IPS-18a (cell line): ENCODE results near the gene KLC1.
"Not testable (repeated sequence)": the region's sequence is repeated elsewhere in the genome, so short reads cannot be mapped to it uniquely, and the experiment has no call there.

Source experiments
- H3K27ac ChIP-seq: one replicate; pipeline ENCODE4 v1.5.1; 2013; ENCODE audit warnings: low read length
- H3K27me3 ChIP-seq: one replicate; pipeline ENCODE4 v1.6.1; 2013; ENCODE audit warnings: mild to moderate bottlenecking, low read length; ENCODE audit not compliant: control insufficient read depth, insufficient read depth
- H3K36me3 ChIP-seq: one replicate; pipeline ENCODE4 v1.6.1; 2013; ENCODE audit warnings: low read depth, low read length; ENCODE audit not compliant: control insufficient read depth
- H3K4me1 ChIP-seq: one replicate; pipeline ENCODE4 v1.6.1; 2013; ENCODE audit warnings: low read depth, low read length; ENCODE audit not compliant: control insufficient read depth
- H3K4me3 ChIP-seq: one replicate; pipeline ENCODE4 v1.5.1; 2013; ENCODE audit warnings: low read length
- H3K9ac ChIP-seq: one replicate; pipeline ENCODE4 v1.6.1; 2013; ENCODE audit warnings: mild to moderate bottlenecking, low read length, moderate library complexity
- H3K9me3 ChIP-seq: one replicate; pipeline ENCODE4 v1.6.1; 2013; ENCODE audit warnings: low read depth, low read length; ENCODE audit not compliant: control insufficient read depth

The KLC1 gene

GRCh38 chr14:103685276-103686211 is 56.5 kb downstream of the KLC1 start:
- no peaks in the 10 kb centered on the region for H3K4me1 ChIP-seq
- H3K36me3 ChIP-seq, result peaks cover 66% of the 10 kb centered on the region
- H3K27me3 ChIP-seq, result no peaks in the 10 kb centered on the region
- no peaks in the 10 kb centered on the region for H3K9me3 ChIP-seq
- no peak overlapping the region for H3K4me3 ChIP-seq
- no peak overlapping the region for H3K27ac ChIP-seq
- no peak overlapping the region for H3K9ac ChIP-seq

DNA sequence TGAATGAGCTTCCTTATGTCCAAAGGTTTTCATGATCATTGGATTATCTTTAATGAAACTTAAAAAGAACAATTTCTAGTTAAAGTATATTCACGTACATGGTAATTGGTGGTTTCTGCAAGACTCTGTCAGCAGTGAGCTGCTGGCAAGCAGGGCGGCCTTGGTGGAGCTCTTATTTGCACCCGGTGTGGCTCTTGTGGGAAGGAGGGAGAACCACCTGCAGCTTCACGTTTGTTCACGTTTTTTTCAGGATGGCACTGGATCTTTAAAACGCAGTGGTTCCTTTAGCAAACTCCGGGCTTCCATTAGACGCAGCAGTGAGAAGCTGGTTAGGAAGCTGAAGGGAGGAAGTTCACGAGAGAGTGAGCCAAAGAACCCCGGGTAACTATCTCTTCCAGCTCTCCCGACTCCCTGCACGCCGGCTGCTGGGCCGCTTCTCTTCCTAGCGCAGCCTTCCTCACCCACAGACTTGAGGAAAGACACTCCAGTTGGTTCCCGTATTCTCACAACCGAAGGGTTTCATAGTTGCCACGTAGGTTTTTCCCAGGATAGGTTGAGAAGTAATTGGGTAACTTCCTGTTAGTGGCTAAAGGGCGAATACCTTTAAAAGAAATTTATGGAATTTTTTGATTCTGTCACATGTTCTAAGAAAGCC is 57.9 kb downstream of the KLC1 start:
- H3K4me3 ChIP-seq, result no peak overlapping the region
- H3K36me3 ChIP-seq, result peaks cover 55% of the 10 kb centered on the region

DNA sequence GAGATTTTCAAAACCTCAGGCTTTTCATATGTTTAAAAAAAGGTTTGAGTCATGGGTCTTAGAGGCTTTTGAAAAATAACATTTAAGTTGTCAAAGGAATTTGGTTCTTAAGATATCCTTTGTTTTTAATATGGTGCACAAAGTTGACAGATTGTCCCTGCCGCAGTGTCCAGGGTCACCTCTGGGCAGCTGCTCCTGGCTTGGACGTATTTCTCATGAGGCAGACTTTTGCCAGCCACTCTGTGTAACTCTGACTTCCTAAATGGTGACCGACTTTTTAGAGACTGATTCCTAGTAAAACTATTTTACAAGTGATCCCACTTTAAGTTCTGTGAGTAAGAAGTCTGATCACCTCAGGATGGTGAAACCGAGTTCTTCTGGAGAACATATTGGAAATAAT is 58.7 kb downstream of the KLC1 start:
- Histone ChIP-seq H3K9me3 (no peaks in the 10 kb centered on the region), H3K27me3 (no peaks in the 10 kb centered on the region), H3K9ac (no peak overlapping the region), H3K36me3 (peaks cover 60% of the 10 kb centered on the region), H3K27ac (no peak overlapping the region), H3K4me1 (no peaks in the 10 kb centered on the region), H3K4me3 (no peak overlapping the region)

More for the DNA sequence above, 57.9 kb downstream of the KLC1 start:
- no peaks in the 10 kb centered on the region for H3K9me3 ChIP-seq
- H3K4me1 ChIP-seq, result no peaks in the 10 kb centered on the region
- H3K27me3 ChIP-seq, result no peaks in the 10 kb centered on the region
- no peak overlapping the region for H3K27ac ChIP-seq
- H3K9ac ChIP-seq, result no peak overlapping the region

DNA sequence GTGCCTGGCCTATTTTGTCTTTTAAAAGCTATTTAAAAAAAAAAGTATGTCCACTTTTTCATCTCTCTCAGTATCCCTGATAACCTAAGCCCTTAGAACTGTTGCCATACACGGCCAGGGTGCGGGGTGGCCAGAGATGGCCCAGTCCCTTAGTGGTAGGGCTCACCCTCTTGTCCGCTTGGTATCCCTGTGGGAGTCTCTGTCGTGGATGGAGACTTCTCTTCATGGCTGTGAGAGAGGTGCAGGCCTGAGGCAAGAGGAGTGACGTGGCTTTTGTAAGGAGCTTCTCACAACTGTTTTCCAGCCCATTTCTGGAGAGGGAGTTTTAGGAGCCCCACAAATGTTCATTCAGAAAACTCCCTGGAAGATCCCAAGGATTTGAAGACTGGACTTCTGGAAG is 59.4 kb downstream of the KLC1 start:
- no peak overlapping the region for H3K4me3 ChIP-seq
- H3K27ac ChIP-seq, result no peak overlapping the region
- no peaks in the 10 kb centered on the region for H3K27me3 ChIP-seq
- peaks cover 60% of the 10 kb centered on the region for H3K36me3 ChIP-seq
- H3K9ac ChIP-seq, result no peak overlapping the region
- H3K9me3 ChIP-seq, result no peaks in the 10 kb centered on the region
- no peaks in the 10 kb centered on the region for H3K4me1 ChIP-seq

DNA sequence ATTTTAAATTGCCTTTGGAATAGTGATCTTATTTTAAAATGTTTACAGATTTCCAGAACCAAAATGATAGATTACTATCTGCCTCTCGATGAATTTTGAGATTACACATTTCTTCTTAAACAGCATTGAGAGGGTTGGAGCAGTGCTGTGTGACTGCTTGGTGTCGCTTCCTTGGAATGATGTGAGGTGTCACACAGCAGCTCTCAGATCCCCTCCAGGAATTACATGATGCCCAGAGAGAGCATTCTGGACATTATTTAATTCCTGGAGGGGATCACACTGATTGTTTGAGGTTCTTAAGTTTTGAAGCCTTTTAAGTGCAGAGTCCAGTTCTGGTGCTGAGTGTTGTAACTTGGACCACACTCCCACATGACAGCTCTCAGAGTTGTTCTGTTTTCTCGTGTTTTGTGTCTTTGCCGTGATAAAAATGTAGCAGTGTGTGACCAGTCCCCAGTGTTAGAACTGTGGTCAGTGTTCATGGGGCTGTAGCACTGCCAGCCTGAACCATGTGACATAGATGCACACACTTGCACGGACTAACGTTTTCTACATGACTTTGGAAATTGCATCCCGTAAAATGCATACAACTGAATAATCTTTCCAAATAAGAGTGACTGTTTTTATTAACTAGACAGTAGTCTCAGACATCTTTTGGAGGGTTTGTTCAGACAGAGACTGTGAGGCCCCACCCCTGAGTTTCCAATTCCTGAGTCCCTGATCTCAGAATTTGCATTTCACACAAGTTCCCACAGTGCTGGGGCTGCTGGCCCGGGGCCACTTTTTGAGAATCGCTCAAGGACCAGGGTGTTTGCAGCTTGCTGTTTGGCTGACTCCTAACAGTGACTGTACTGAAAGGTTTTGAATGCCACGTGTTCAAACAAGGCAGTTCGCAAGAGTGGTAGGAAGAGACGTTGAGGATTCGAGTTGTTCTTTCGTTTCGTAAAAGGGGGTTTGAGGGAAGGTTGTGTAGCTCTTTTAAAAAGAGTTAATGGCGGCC is 60.2 kb downstream of the KLC1 start:
- H3K36me3 ChIP-seq, result peaks cover 58% of the 10 kb centered on the region
- no peaks in the 10 kb centered on the region for H3K4me1 ChIP-seq
- no peaks in the 10 kb centered on the region for H3K27me3 ChIP-seq
- no peak overlapping the region for H3K27ac ChIP-seq
- H3K9me3 ChIP-seq, result no peaks in the 10 kb centered on the region
- no peak overlapping the region for H3K4me3 ChIP-seq
- H3K9ac ChIP-seq, result no peak overlapping the region

DNA sequence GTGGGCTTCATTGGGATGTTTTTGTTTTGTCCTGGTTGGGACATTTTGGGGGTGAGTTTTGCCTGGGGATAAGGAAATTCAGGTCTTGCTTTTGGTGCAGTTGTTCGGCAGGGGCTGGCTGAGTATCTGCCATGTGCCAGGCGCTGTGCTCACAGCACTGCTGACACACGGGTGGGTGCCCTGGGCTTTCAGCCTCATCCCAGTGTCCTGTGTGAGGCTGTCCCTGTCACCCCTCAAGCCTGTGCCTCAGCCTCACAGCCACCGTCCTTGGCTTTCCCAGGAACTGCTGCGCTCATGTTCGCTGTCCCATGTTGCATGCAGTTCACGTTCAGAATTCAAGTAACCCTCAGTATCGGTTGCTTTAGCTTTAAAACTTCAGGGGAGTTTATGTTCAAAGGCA is 61.3 kb downstream of the KLC1 start:
- Histone ChIP-seq H3K27me3 (no peaks in the 10 kb centered on the region), H3K4me1 (no peaks in the 10 kb centered on the region), H3K4me3 (no peak overlapping the region), H3K27ac (no peak overlapping the region), H3K9me3 (no peaks in the 10 kb centered on the region), H3K9ac (no peak overlapping the region), H3K36me3 (peaks cover 50% of the 10 kb centered on the region)

DNA sequence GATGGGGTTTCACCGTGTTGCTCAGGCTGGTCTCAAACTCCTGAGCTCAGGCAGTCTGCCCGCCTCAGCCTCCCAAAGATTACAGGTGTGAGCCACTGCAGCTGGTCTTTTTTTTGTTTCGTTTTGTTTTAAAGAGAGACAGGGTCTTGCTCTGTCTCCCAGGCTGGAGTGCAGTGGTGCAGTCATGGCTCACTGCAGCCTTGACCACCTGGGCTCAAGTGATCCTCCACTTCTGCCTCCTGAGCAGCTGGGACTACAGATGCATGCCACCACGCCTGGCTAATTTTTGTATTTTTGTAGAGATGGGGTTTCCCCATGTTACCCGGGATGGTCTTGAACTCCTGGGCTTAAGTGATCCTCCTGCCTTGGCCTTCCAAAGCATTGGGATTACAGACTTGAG is 62.6 kb downstream of the KLC1 start:
- H3K9ac ChIP-seq, H3K4me3 ChIP-seq, H3K9me3 ChIP-seq, H3K27ac ChIP-seq, H3K27me3 ChIP-seq, H3K4me1 ChIP-seq: not testable (repeated sequence)
- peaks cover 42% of the 10 kb centered on the region for H3K36me3 ChIP-seq

GRCh38 chr14:103692159-103692558 is 63.1 kb downstream of the KLC1 start:
- H3K36me3 ChIP-seq, result peaks cover 38% of the 10 kb centered on the region
- H3K4me1 ChIP-seq, result no peaks in the 10 kb centered on the region
- H3K4me3 ChIP-seq, result no peak overlapping the region
- no peaks in the 10 kb centered on the region for H3K27me3 ChIP-seq
- no peak overlapping the region for H3K9ac ChIP-seq
- no peaks in the 10 kb centered on the region for H3K9me3 ChIP-seq
- no peak overlapping the region for H3K27ac ChIP-seq

DNA sequence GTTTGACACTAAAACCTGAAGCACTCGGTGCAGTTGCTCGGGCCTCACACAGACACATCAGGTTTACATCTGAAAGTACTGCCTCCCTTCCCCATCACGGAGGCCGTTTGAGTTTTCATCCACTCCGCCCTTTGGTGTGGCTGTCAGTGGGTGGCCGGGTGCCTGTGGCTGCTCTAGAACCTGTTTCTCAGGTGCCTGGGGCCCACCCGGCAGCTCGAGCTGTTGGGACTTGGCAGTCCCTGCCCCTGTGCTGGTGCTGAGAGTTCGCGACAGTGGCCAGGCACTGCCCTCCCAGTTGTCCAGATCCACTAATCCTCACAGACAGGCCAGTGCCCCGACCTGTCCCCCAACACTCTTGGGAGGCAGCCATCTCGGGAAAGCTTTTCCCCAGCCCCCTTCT is 63.9 kb downstream of the KLC1 start:
- Histone ChIP-seq H3K27me3 (no peaks in the 10 kb centered on the region), H3K9me3 (no peaks in the 10 kb centered on the region), H3K4me3 (no peak overlapping the region), H3K9ac (no peak overlapping the region), H3K4me1 (no peaks in the 10 kb centered on the region), H3K27ac (no peak overlapping the region), H3K36me3 (peaks cover 35% of the 10 kb centered on the region)

- Histone ChIP-seq H3K4me1 (no peaks in the 10 kb centered on the region), H3K27me3 (no peaks in the 10 kb centered on the region), H3K9ac (no peak overlapping the region), H3K36me3 (peaks cover 30% of the 10 kb centered on the region), H3K9me3 (no peaks in the 10 kb centered on the region), H3K27ac (no peak overlapping the region), H3K4me3 (no peak overlapping the region)
Observed at GRCh38 chr14:103693515-103693914, 64.5 kb downstream of the KLC1 start.

- no peak overlapping the region for H3K9ac ChIP-seq
- peaks cover 25% of the 10 kb centered on the region for H3K36me3 ChIP-seq
- no peaks in the 10 kb centered on the region for H3K4me1 ChIP-seq
- no peaks in the 10 kb centered on the region for H3K9me3 ChIP-seq
- H3K27ac ChIP-seq, result no peak overlapping the region
- H3K4me3 ChIP-seq, result no peak overlapping the region
- no peaks in the 10 kb centered on the region for H3K27me3 ChIP-seq
Observed at GRCh38 chr14:103694572-103695026, 65.6 kb downstream of the KLC1 start.
